ENCODE measurements around the gene PSEN2. TPM values are rescaled to one million over a fixed set of nuclear protein-coding genes. Genes with fewer than 3 reads are reported as not detected.

The PSEN2 gene
- total and polyA plus RNA-seq, 10 of the 15 experiments (the other 5 are each of a cell fraction or from before 2014, with no cell fraction given), result 0.90 to 13.3 (median 7.0) TPM

- no peak for TF ChIP-seq SMC3 (IDR thresholded peaks at IDR 0.05; ENCODE audit: borderline replicate concordance, low read length)
- TF ChIP-seq CBX3 (IDR thresholded peaks at IDR 0.05; ENCODE audit: borderline replicate concordance, low read depth), result no peak
- peak; percentile 37; the same call in 1 of the 2 replicates for TF ChIP-seq TCF3 (IDR thresholded peaks at IDR 0.05; ENCODE audit: borderline replicate concordance, insufficient read depth, low read depth, low read length)
- TF ChIP-seq NFYA (IDR thresholded peaks at IDR 0.05; ENCODE audit: borderline replicate concordance, low read depth, low read length), result no peak
- TF ChIP-seq ZNF274 (IDR thresholded peaks at IDR 0.05; ENCODE audit: insufficient read depth, insufficient read length), result no peak
- TF ChIP-seq RUNX3 (IDR thresholded peaks at IDR 0.05; ENCODE audit: low read length), result no peak; the same call in 1 of the 2 replicates
- TF ChIP-seq MLLT1 (IDR thresholded peaks at IDR 0.05), result peak; percentile 77
- no peak for TF ChIP-seq HDAC2 (IDR thresholded peaks at IDR 0.05)
- no peak for TF ChIP-seq USF2 (IDR thresholded peaks at IDR 0.05; ENCODE audit: borderline replicate concordance, low read depth, low read length)
- no peak for TF ChIP-seq SUZ12 (IDR thresholded peaks at IDR 0.05; ENCODE audit: unreplicated experiment)
- TF ChIP-seq ZNF687 (IDR thresholded peaks at IDR 0.05), result peak; percentile 96
- TF ChIP-seq BCL11A (IDR thresholded peaks at IDR 0.05; ENCODE audit: low read depth, low read length), result no peak
- TF ChIP-seq HDGF (IDR thresholded peaks at IDR 0.05), result peak; percentile 91
- TF ChIP-seq YY1 (IDR thresholded peaks at IDR 0.05; ENCODE audit: low read depth, low read length), result 0 out of 2 replicates have a peak, but pooled peaks have one; percentile 8
- TF ChIP-seq MTA3 (IDR thresholded peaks at IDR 0.05; ENCODE audit: borderline replicate concordance, low read length), result no peak
- no peak for TF ChIP-seq EZH2 (IDR thresholded peaks at IDR 0.05; ENCODE audit: borderline replicate concordance, control insufficient read depth, low read depth, low read length)
- TF ChIP-seq GATAD2B (conservative IDR thresholded peaks at IDR 0.05; ENCODE audit: low read depth), result peak; percentile 84; the same call in 1 of the 2 replicates
- no peak for TF ChIP-seq USF1 (IDR thresholded peaks at IDR 0.05; ENCODE audit: borderline replicate concordance, extremely low read length, insufficient read depth, low read depth, low read length)
- 0 out of 2 replicates have a peak, but pooled peaks have one; percentile 12 for TF ChIP-seq BACH1 (IDR thresholded peaks at IDR 0.05; ENCODE audit: borderline replicate concordance)
- TF ChIP-seq DPF2 (IDR thresholded peaks at IDR 0.05), result peak; percentile 44
- no peak for TF ChIP-seq SRF (IDR thresholded peaks at IDR 0.05; ENCODE audit: low read depth in 2 of 2, low read length in 2 of 2)
- peak; percentile 81 for TF ChIP-seq SMAD5 (IDR thresholded peaks at IDR 0.05; ENCODE audit: low read depth)
- TF ChIP-seq MYB (IDR thresholded peaks at IDR 0.05; ENCODE audit: borderline replicate concordance, low read depth, low read length), result no peak
- no peak for TF ChIP-seq TCF12 (IDR thresholded peaks at IDR 0.05; ENCODE audit: low read depth, low read length)
- peak; percentile 81 for TF ChIP-seq POLR2AphosphoS2 (IDR thresholded peaks at IDR 0.05; ENCODE audit: low read depth, low read length)
Measured at GRCh38 chr1:226939438-226940028, 69.1 kb downstream of the PSEN2 start (continued).

Measured in GM12878 (cell line).